Stimulated activated CD8-positive, alpha-beta memory T cell treated with anti-CD3 and anti-CD28 coated beads, Interleukin-4, amount 100 ng/mL, for 24 hours (primary cell): ENCODE results near the gene ACKR3.

Experiments
- DNase-seq: peaks from one replicate; pipeline ENCODE4 v3.0.0-alpha.2; 2020; ENCODE audit warnings: low read depth

The ACKR3 gene

GRCh38 chr2:236569573-236569973 is at the start of gene ACKR3:
ACKR3 (plus strand) TSS chr2:236569825; CDS start chr2:236580466, 10,641 bp downstream.
- peak; percentile 57 for DNase-seq

- DNase-seq, result no peak
Observed at GRCh38 chr2:236521556-236521955, 48.1 kb upstream of the ACKR3 start.

- no peak for DNase-seq
Observed at GRCh38 chr2:236523249-236523648, 46.4 kb upstream of the ACKR3 start.

- DNase-seq, result no peak
Observed at GRCh38 chr2:236525411-236525997, 44.1 kb upstream of the ACKR3 start.

- no peak for DNase-seq
Observed at GRCh38 chr2:236526455-236527158, 43.0 kb upstream of the ACKR3 start.

- DNase-seq, result no peak
Observed at GRCh38 chr2:236527159-236527630, 42.4 kb upstream of the ACKR3 start.

- DNase-seq, result no peak
Observed at GRCh38 chr2:236529606-236530005, 40.0 kb upstream of the ACKR3 start.

GRCh38 chr2:236530512-236530911 is 39.1 kb upstream of the ACKR3 start:
- no peak for DNase-seq

- no peak for DNase-seq
Observed at GRCh38 chr2:236531195-236531594, 38.4 kb upstream of the ACKR3 start.

- DNase-seq, result no peak
Observed at GRCh38 chr2:236531996-236532395, 37.6 kb upstream of the ACKR3 start.

- DNase-seq, result no peak
Observed at GRCh38 chr2:236533343-236533742, 36.3 kb upstream of the ACKR3 start.

GRCh38 chr2:236535024-236535423 is 34.6 kb upstream of the ACKR3 start:
- DNase-seq, result no peak

- DNase-seq, result peak; percentile 14
Observed at GRCh38 chr2:236536727-236537398, 32.8 kb upstream of the ACKR3 start.

GRCh38 chr2:236538242-236538641 is 31.4 kb upstream of the ACKR3 start:
- DNase-seq, result no peak

- no peak for DNase-seq
Observed at GRCh38 chr2:236541008-236541562, 28.5 kb upstream of the ACKR3 start.

- no peak for DNase-seq
Observed at GRCh38 chr2:236544362-236544761, 25.3 kb upstream of the ACKR3 start.

GRCh38 chr2:236545248-236545658 is 24.4 kb upstream of the ACKR3 start:
- no peak for DNase-seq

- DNase-seq, result no peak
Observed at GRCh38 chr2:236545814-236546480, 23.7 kb upstream of the ACKR3 start.

- DNase-seq, result no peak
Observed at GRCh38 chr2:236546561-236547002, 23.0 kb upstream of the ACKR3 start.

GRCh38 chr2:236547725-236548124 is 21.9 kb upstream of the ACKR3 start:
- no peak for DNase-seq

- DNase-seq, result no peak
Observed at GRCh38 chr2:236548179-236548921, 21.3 kb upstream of the ACKR3 start.
